Peyer's patch (tissue), 4 donors: ENCODE data around the gene PEMT.

Source experiments
- CTCF ChIP-seq, 6 experiments: fragments of 450-650 bp in 4 of 6; fragments of 200-600 bp in 2 of 6; sonication (generic) in 1 of 6; IDR thresholded peaks; one replicate each; pipeline ENCODE4 v1.5.1; 2017 to 2019; ENCODE audit warnings: antibody characterized with exemption in 6 of 6, mild to moderate bottlenecking in 3 of 6, moderate library complexity in 1 of 6
- POLR2A ChIP-seq, 2 donors: fragments of 450-650 bp; IDR thresholded peaks; one replicate each; pipeline ENCODE4 v1.5.1; 2017; ENCODE audit warnings: antibody characterized with exemption in 2 of 2, mild to moderate bottlenecking in 2 of 2, moderate library complexity in 2 of 2

- TF ChIP-seq CTCF (IDR thresholded peaks at IDR 0.05) (no peak), POLR2A (IDR thresholded peaks at IDR 0.05) (no peak)
Measured at GRCh38 chr17:17555151-17555550, 36.4 kb downstream of the PEMT start.
